H9 (cell line): Measurements from ENCODE around the gene MAPK13. TPM values are rescaled to one million over a fixed set of nuclear protein-coding genes. Genes with fewer than 3 reads are reported as not detected.

Source experiments
- DNase-seq: peaks from one replicate; pipeline ENCODE4 v3.0.0-alpha.2; 2017
- H2AFZ ChIP-seq: one replicate; pipeline ENCODE4 v1.6.1; 2013; ENCODE audit warnings: mild to moderate bottlenecking, low read length, control low read depth, moderate library complexity
- H2AK5ac ChIP-seq: 2 replicates; pipeline ENCODE4 v1.6.1; 2013; ENCODE audit warnings: low read length, control low read depth, mixed read lengths; ENCODE audit not compliant: insufficient read length
- H2BK120ac ChIP-seq: one replicate; pipeline ENCODE4 v1.6.1; 2013; ENCODE audit warnings: low read depth, mild to moderate bottlenecking, low read length, control low read depth, inconsistent platforms; ENCODE audit not compliant: poor library complexity, severe bottlenecking
- H2BK12ac ChIP-seq: 2 replicates; pipeline ENCODE4 v1.6.1; 2013; ENCODE audit warnings: low read length, control low read depth, mixed read lengths, low read depth; ENCODE audit not compliant: insufficient read length
- H2BK15ac ChIP-seq: 2 replicates; pipeline ENCODE4 v1.6.1; 2013; ENCODE audit warnings: low read depth, low read length, control low read depth
- H2BK20ac ChIP-seq: one replicate; pipeline ENCODE4 v1.6.1; 2013; ENCODE audit warnings: low read depth, mild to moderate bottlenecking, low read length, control low read depth, inconsistent platforms; ENCODE audit not compliant: poor library complexity, severe bottlenecking
- H2BK5ac ChIP-seq: 2 replicates; pipeline ENCODE4 v1.6.1; 2013; ENCODE audit warnings: low read length, control low read depth, mixed read lengths; ENCODE audit not compliant: insufficient read length
- H3K14ac ChIP-seq: 2 replicates; pipeline ENCODE4 v1.6.1; 2013; ENCODE audit warnings: low read length, control low read depth; ENCODE audit not compliant: insufficient read depth
- H3K18ac ChIP-seq: 2 replicates; pipeline ENCODE4 v1.6.1; 2013; ENCODE audit warnings: low read depth, mild to moderate bottlenecking, mixed read lengths, low read length, control low read depth; ENCODE audit not compliant: insufficient read length
- H3K23ac ChIP-seq: 2 replicates; pipeline ENCODE4 v1.6.1; 2013; ENCODE audit warnings: low read length, control low read depth, mixed read lengths, low read depth; ENCODE audit not compliant: insufficient read length
- H3K23me2 ChIP-seq: 2 replicates; pipeline ENCODE4 v1.6.1; 2013; ENCODE audit warnings: low read depth, mild to moderate bottlenecking, mixed read lengths, low read length, control low read depth; ENCODE audit not compliant: insufficient read length, poor library complexity, severe bottlenecking
- H3K27ac ChIP-seq: 2 replicates; pipeline ENCODE4 v1.5.1; 2013; ENCODE audit warnings: low read length, control low read depth, mixed read lengths, low read depth; ENCODE audit not compliant: insufficient read length
- H3K27me3 ChIP-seq: 2 replicates; pipeline ENCODE4 v1.6.1; 2013; ENCODE audit warnings: low read length, control low read depth, inconsistent platforms; ENCODE audit not compliant: insufficient read depth
- H3K4ac ChIP-seq: 2 replicates; pipeline ENCODE4 v1.6.1; 2013; ENCODE audit warnings: low read depth, mild to moderate bottlenecking, control low read depth, inconsistent platforms, low read length, moderate library complexity
- H3K4me1 ChIP-seq: 2 replicates; pipeline ENCODE4 v1.6.1; 2013; ENCODE audit warnings: low read length, control low read depth, inconsistent platforms; ENCODE audit not compliant: insufficient read depth
- H3K4me2 ChIP-seq: 2 replicates; pipeline ENCODE4 v1.6.1; 2013; ENCODE audit warnings: low read length, control low read depth, mixed read lengths; ENCODE audit not compliant: insufficient read length, insufficient read depth
- H3K56ac ChIP-seq: 2 replicates; pipeline ENCODE4 v1.6.1; 2013; ENCODE audit warnings: low read depth, mild to moderate bottlenecking, mixed read lengths, low read length, control low read depth; ENCODE audit not compliant: insufficient read length
- H3K79me1 ChIP-seq: 2 replicates; pipeline ENCODE4 v1.6.1; 2013; ENCODE audit warnings: low read depth, mild to moderate bottlenecking, moderate library complexity, low read length, control low read depth, inconsistent platforms; ENCODE audit not compliant: insufficient read depth, poor library complexity, severe bottlenecking
- H3K79me2 ChIP-seq: 2 replicates; pipeline ENCODE4 v1.6.1; 2013; ENCODE audit warnings: low read length, control low read depth, inconsistent platforms; ENCODE audit not compliant: insufficient read depth
- H3K9ac ChIP-seq: 2 replicates; pipeline ENCODE4 v1.6.1; 2013; ENCODE audit warnings: low read length, control low read depth, mixed read lengths; ENCODE audit not compliant: insufficient read length; ENCODE audit errors: extremely low read depth
- H3K9me3 ChIP-seq: one replicate; pipeline ENCODE4 v1.6.1; 2013; ENCODE audit warnings: low read depth, low read length, inconsistent platforms; ENCODE audit not compliant: control insufficient read depth
- H3T11ph ChIP-seq: one replicate; pipeline ENCODE4 v1.6.1; 2013; ENCODE audit warnings: mild to moderate bottlenecking, low read length, control low read depth, inconsistent platforms
- H4K20me1 ChIP-seq: one replicate; pipeline ENCODE4 v1.6.1; 2013; ENCODE audit not compliant: control insufficient read depth, insufficient read length, insufficient read depth
- H4K5ac ChIP-seq: 2 replicates; pipeline ENCODE4 v1.6.1; 2013; ENCODE audit warnings: low read depth, mild to moderate bottlenecking, mixed read lengths, low read length, control low read depth; ENCODE audit not compliant: insufficient read length
- H4K8ac ChIP-seq: replicated peaks from 2 replicates; pipeline ENCODE4 v1.6.1; 2013; ENCODE audit warnings: low read length, control low read depth, mixed read lengths, low read depth; ENCODE audit not compliant: insufficient read length
- H4K91ac ChIP-seq: 2 replicates; pipeline ENCODE4 v1.6.1; 2013; ENCODE audit warnings: low read depth, mild to moderate bottlenecking, moderate library complexity, mixed read lengths, low read length, control low read depth; ENCODE audit not compliant: insufficient read length
- H3K27ac Mint-ChIP-seq, 3 experiments: 2 replicates in 2 of 3; 3 replicates in 1 of 3; pipeline ENCODE4 v1.8.0; 2020 to 2021; ENCODE audit warnings: mixed read lengths in 3 of 3, mild to moderate bottlenecking in 1 of 3, moderate library complexity in 1 of 3
- H3K27me3 Mint-ChIP-seq: 2 replicates; pipeline ENCODE4 v1.8.0; 2021; ENCODE audit warnings: low read depth, mild to moderate bottlenecking, moderate library complexity, mixed read lengths
- H3K36me3 Mint-ChIP-seq, 3 experiments: 2 replicates in 2 of 3; 3 replicates in 1 of 3; pipeline ENCODE4 v1.8.0; 2020 to 2021; ENCODE audit warnings: low read depth in 3 of 3, mixed read lengths in 3 of 3; ENCODE audit not compliant: insufficient read depth in 1 of 3
- H3K4me1 Mint-ChIP-seq, 2 experiments: 2 replicates each; pipeline ENCODE4 v1.8.0; 2020; ENCODE audit warnings: mixed read lengths in 2 of 2
- H3K4me3 Mint-ChIP-seq, 2 experiments: 2 replicates in 1 of 2; 3 replicates in 1 of 2; pipeline ENCODE4 v1.8.0; 2020 to 2021; ENCODE audit warnings: mild to moderate bottlenecking in 2 of 2, mixed read lengths in 2 of 2, moderate library complexity in 1 of 2
- H3K9me3 Mint-ChIP-seq, 2 experiments: 2 replicates in 1 of 2; 3 replicates in 1 of 2; pipeline ENCODE4 v1.8.0; 2020; ENCODE audit warnings: mild to moderate bottlenecking in 2 of 2, mixed read lengths in 2 of 2, moderate library complexity in 1 of 2
- WGBS: extraction: QIAGEN DNeasy Blood & Tissue Kit; methylation state at CpG from one replicate; pipeline ENCODE4 v1.1.7; 2013; ENCODE audit warnings: missing lambda C conversion rate, low lambda C conversion rate, mixed read lengths; ENCODE audit not compliant: insufficient read length; ENCODE audit errors: extremely low coverage; 5-methylcytosine and 5-hydroxymethylcytosine counted together
- total RNA-seq: library from RNA; stranded (reverse); gene quantifications from 2 replicates; pipeline ENCODE4 v1.2.1, GENCODE V29; 2021
- TF ChIP-seq, protein P1 (sequence below): fragments of 200-600 bp; sonication (generic); conservative IDR thresholded peaks from 3 replicates; pipeline ENCODE4 v1.8.0; 2021; ENCODE audit warnings: antibody characterized with exemption, mild to moderate bottlenecking

Gene MAPK13
- total RNA-seq, 1 experiment from 2014 or later: 18.9 TPM

DNA sequence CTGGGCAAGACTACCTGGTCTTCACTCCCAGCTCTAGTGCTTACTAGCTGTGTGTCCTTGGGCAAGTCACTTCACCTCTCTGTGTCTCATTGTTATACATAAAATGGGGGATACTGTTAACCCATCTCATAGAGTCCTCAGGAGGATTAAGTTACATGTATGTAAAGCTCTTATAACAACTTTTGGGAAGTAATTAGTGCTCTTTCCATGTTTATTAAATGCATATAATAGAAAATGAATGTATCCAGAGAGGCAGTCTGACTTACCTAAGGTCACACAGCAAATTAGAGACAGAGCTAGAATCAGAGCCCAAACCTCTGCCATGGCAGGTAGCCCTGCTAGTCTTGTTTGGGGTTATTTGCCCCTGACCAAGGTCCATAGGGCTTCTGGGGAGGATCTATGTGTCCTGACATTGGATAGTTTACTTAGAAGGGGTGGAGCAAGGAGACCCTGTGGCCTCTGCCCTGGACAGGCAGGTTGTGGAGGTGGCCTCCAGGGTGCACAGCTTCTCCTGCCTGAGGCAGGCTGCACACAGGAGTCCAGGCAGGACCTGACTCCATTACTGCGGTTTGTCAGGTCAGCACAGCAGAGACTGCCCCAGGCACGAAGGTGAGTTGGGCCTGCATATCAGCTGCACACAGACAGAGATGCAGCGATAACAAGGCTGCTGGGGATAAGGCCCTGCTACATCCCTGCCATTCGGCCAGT, 8.4 kb upstream of the MAPK13 start:
- Histone ChIP-seq H3K14ac (no peak overlapping the region), H3K27ac (no peak overlapping the region), H3K4me2 (no peak overlapping the region), H2BK120ac (no peak overlapping the region), H2BK15ac (no peak overlapping the region), H3K23me2 (no peaks in the 10 kb centered on the region), H3K9me3 (no peaks in the 10 kb centered on the region), H3K79me1 (no peaks in the 10 kb centered on the region), H4K5ac (no peak overlapping the region), H4K20me1 (no peaks in the 10 kb centered on the region), H4K8ac (no peak overlapping the region), H3K23ac (no peak overlapping the region), H3K27me3 (no peaks in the 10 kb centered on the region), H3K4ac (no peak overlapping the region), H3K79me2 (no peaks in the 10 kb centered on the region), H2BK5ac (no peak overlapping the region), H3K4me1 (peaks cover 4% of the 10 kb centered on the region), H3K18ac (no peak overlapping the region), H3K9ac (no peak overlapping the region), H3T11ph (no peak overlapping the region), H2BK20ac (no peak overlapping the region), H2AK5ac (no peak overlapping the region), H3K56ac (no peak overlapping the region), H2BK12ac (no peak overlapping the region), H4K91ac (no peak overlapping the region), H2AFZ (no peak overlapping the region)
- Mint-ChIP-seq H3K4me3 (no peak overlapping the region), H3K4me1 (peaks cover 15 to 19% of the 10 kb centered on the region in 2 experiments), H3K9me3 (no peaks in the 10 kb centered on the region), H3K27me3 (peaks cover 5% of the 10 kb centered on the region), H3K27ac (no peak overlapping the region), H3K36me3 (no peaks in the 10 kb centered on the region; a peak in 2 of 7 replicates)
- WGBS: no CpG with 5 or more reads among the region's 4 CpGs
- DNase-seq: no peak
- TF ChIP-seq, protein P1, sequence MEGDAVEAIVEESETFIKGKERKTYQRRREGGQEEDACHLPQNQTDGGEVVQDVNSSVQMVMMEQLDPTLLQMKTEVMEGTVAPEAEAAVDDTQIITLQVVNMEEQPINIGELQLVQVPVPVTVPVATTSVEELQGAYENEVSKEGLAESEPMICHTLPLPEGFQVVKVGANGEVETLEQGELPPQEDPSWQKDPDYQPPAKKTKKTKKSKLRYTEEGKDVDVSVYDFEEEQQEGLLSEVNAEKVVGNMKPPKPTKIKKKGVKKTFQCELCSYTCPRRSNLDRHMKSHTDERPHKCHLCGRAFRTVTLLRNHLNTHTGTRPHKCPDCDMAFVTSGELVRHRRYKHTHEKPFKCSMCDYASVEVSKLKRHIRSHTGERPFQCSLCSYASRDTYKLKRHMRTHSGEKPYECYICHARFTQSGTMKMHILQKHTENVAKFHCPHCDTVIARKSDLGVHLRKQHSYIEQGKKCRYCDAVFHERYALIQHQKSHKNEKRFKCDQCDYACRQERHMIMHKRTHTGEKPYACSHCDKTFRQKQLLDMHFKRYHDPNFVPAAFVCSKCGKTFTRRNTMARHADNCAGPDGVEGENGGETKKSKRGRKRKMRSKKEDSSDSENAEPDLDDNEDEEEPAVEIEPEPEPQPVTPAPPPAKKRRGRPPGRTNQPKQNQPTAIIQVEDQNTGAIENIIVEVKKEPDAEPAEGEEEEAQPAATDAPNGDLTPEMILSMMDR: no peak
